ENCODE measurements around the gene ZC2HC1B. TPM values are rescaled to one million over a fixed set of nuclear protein-coding genes. Genes with fewer than 3 reads are reported as not detected.
A peak's percentile ranks its signal among the peaks of the same experiment; 100 is the strongest.

The ZC2HC1B gene
- total RNA-seq, 4 donors from 2014 or later: not detected

- WGBS, 2 donors: 92 to 94% methylated on average over 2 of the region's 2 CpGs
These were observed 28.1 kb upstream of the ZC2HC1B start for GRCh38 chr6:143836150-143836549.

GRCh38 chr6:143838395-143838794 lies 25.9 kb upstream of the ZC2HC1B start:
- intact Hi-C loops (cut with DNase I; ENCODE audit: low total_unique reads): no loop called here
- no peak for DNase-seq (ENCODE audit: low spot score in 2 of 2)
- 62 to 71% methylated on average over 5 of the region's 5 CpGs for WGBS, 2 donors
- H3K4me3 ChIP-seq (ENCODE audit: low read depth, poor library complexity, severe bottlenecking): no peak overlapping the region
- TF ChIP-seq POLR2A (IDR thresholded peaks at IDR 0.05) (no peak), CTCF (IDR thresholded peaks at IDR 0.05) (no peak)

More at GRCh38 chr6:143836150-143836549, 28.1 kb upstream of the ZC2HC1B start:
- H3K4me3 ChIP-seq (ENCODE audit: low read depth, poor library complexity, severe bottlenecking): no peak overlapping the region
- intact Hi-C loops (cut with DNase I; ENCODE audit: low total_unique reads): no loop called here
- TF ChIP-seq CTCF (IDR thresholded peaks at IDR 0.05) (no peak), POLR2A (IDR thresholded peaks at IDR 0.05) (no peak)
- DNase-seq (ENCODE audit: low spot score in 2 of 2): no peak

- DNase-seq (ENCODE audit: low spot score in 2 of 2): no peak
- intact Hi-C loops (cut with DNase I; ENCODE audit: low total_unique reads): no loop called here
- H3K4me3 ChIP-seq (ENCODE audit: low read depth, poor library complexity, severe bottlenecking): no peak overlapping the region
- 70 to 84% methylated on average over 4 of the region's 4 CpGs for WGBS, 2 donors
- TF ChIP-seq CTCF (IDR thresholded peaks at IDR 0.05) (no peak), POLR2A (IDR thresholded peaks at IDR 0.05) (no peak)
These were observed 25.1 kb upstream of the ZC2HC1B start for GRCh38 chr6:143839196-143839595.

GRCh38 chr6:143840595-143841265 lies 23.5 kb upstream of the ZC2HC1B start:
- no peak for TF ChIP-seq CTCF (IDR thresholded peaks at IDR 0.05)
- TF ChIP-seq POLR2A (IDR thresholded peaks at IDR 0.05): no peak
- intact Hi-C loops (cut with DNase I; ENCODE audit: low total_unique reads): no loop called here
- 93 to 96% methylated on average over 6 of the region's 6 CpGs for WGBS, 2 donors

GRCh38 chr6:143842461-143842901 lies 21.8 kb upstream of the ZC2HC1B start:
- no peak for DNase-seq (ENCODE audit: low spot score in 2 of 2)
- peak overlapping the region; percentile 79 for H3K4me3 ChIP-seq (ENCODE audit: low read depth, poor library complexity, severe bottlenecking)
- intact Hi-C loops (cut with DNase I; ENCODE audit: low total_unique reads): no loop called here
- TF ChIP-seq POLR2A (IDR thresholded peaks at IDR 0.05) (no peak), CTCF (IDR thresholded peaks at IDR 0.05) (no peak)
- WGBS, 2 donors: 32 to 39% methylated on average over 7 of the region's 7 CpGs

More at GRCh38 chr6:143840595-143841265, 23.5 kb upstream of the ZC2HC1B start:
- no peak overlapping the region for H3K4me3 ChIP-seq (ENCODE audit: low read depth, poor library complexity, severe bottlenecking)
- no peak for DNase-seq (ENCODE audit: low spot score in 2 of 2)
